Measurements from ENCODE around the gene PCSK5. TPM values are rescaled to one million over a fixed set of nuclear protein-coding genes. Genes with fewer than 3 reads are reported as not detected.
"Not testable (repeated sequence)": the region's sequence is repeated elsewhere in the genome, so short reads cannot be mapped to it uniquely, and the experiment has no call there.

The PCSK5 gene
- polyA plus RNA-seq, 3 donors from 2014 or later = 5.7 to 17.2 (median 7.3) TPM

GRCh38 chr9:76067696-76068095 is 177.2 kb downstream of the PCSK5 start:
- Mint-ChIP-seq H3K9me3 (peaks cover 0 to 2% (median 0%) of the 10 kb centered on the region in 6 donors), H3K4me1 (no peaks in the 10 kb centered on the region), H3K4me3 (no peak overlapping the region), H3K36me3 (peaks cover 0 to 3% (median 3%) of the 10 kb centered on the region in 3 donors), H3K27me3 (ENCODE audit: low read depth in 3 of 3) (peaks cover 0 to 6% (median 0%) of the 10 kb centered on the region in 3 donors), H3K27ac (no peak overlapping the region)
- DNase-seq = no peak

GRCh38 chr9:76077537-76077936 is 187.1 kb downstream of the PCSK5 start:
- DNase-seq = no peak
- Mint-ChIP-seq H3K9me3 (peaks cover 0 to 9% (median 3%) of the 10 kb centered on the region in 6 donors), H3K4me1 (no peaks in the 10 kb centered on the region), H3K4me3 (no peak overlapping the region), H3K27me3 (ENCODE audit: low read depth in 3 of 3) (peaks cover 0 to 2% (median 0%) of the 10 kb centered on the region in 3 donors), H3K27ac (no peak overlapping the region), H3K36me3 (peaks cover 3 to 24% (median 4%) of the 10 kb centered on the region in 3 donors)

DNA sequence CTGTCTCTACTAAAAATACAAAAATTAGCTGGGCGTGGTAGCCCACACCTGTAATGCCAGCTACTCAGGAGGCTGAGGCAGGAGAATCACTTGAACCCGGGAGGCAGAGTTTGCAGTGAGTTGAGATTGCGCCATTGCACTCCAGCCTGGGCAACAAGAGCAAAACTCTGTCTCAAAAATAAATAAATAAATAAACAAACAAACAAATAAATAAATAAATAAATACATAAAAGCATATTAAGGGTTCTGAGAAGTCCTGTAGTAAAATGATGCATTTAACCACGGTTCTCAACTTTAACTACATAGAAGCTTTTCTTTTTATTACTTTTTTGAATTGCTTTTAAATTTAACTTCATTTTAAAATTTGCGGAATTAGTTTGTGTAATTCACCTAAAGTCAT is 190.8 kb downstream of the PCSK5 start:
- DNase-seq; H3K4me3 Mint-ChIP-seq; H3K9me3 Mint-ChIP-seq; H3K4me1 Mint-ChIP-seq; H3K27me3 Mint-ChIP-seq (ENCODE audit: low read depth in 3 of 3); H3K27ac Mint-ChIP-seq: not testable (repeated sequence)
- H3K36me3 Mint-ChIP-seq = peaks cover 0 to 13% (median 4%) of the 10 kb centered on the region in 3 donors

DNA sequence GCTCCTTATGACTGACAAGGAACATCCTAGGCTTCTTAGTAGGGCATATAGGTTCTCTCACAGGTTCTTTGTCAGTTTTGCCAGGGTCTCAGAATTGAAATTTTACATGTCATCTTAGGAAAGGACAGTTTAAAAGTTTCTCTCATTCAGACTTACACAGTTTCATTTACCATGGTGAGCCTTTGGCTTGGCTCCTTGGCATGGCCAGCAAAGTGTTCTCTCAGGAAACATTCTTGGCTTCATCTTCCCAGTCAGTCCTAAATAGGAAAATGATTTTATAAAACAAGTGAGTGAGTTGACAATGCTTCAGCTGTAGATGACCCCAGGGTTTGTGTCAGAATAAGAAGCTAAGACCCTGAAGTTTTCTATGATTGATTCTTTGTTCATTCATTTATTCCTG is 191.6 kb downstream of the PCSK5 start:
- no peak for DNase-seq
- Mint-ChIP-seq H3K4me3 (no peak overlapping the region), H3K27me3 (ENCODE audit: low read depth in 3 of 3) (no peaks in the 10 kb centered on the region), H3K9me3 (peaks cover 0 to 9% (median 3%) of the 10 kb centered on the region in 6 donors), H3K27ac (no peak overlapping the region), H3K36me3 (peaks cover 0 to 13% (median 4%) of the 10 kb centered on the region in 3 donors), H3K4me1 (no peaks in the 10 kb centered on the region)

DNA sequence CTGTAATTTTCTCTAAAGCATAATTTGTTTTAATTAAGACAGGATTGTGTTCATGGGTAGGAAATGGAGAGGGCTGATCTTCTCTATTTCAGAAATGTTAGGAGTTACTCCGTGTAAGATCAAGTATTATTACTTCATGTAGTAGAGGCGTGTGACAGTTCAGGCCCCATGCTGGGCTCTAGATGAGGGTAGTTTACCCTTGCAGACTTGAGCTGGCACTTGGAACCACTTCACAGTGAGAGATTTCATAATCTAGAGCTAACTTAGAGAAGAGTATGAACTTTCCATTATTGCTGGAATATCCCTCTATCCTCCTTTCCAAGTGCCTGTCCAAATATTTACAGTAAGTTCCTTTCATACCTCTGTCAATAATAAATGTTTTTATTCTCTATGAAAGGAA is 195.1 kb downstream of the PCSK5 start:
- Mint-ChIP-seq H3K36me3 (peaks cover 0 to 4% (median 3%) of the 10 kb centered on the region in 3 donors), H3K4me1 (no peaks in the 10 kb centered on the region)
- DNase-seq = no peak

GRCh38 chr9:76086539-76086938 is 196.1 kb downstream of the PCSK5 start:
- no peak for DNase-seq
- Mint-ChIP-seq H3K4me1 (no peaks in the 10 kb centered on the region), H3K27ac (no peak overlapping the region), H3K9me3 (no peaks in the 10 kb centered on the region), H3K4me3 (no peak overlapping the region), H3K27me3 (ENCODE audit: low read depth in 3 of 3) (peaks cover 0 to 2% (median 0%) of the 10 kb centered on the region in 3 donors), H3K36me3 (peaks cover 0 to 3% (median 3%) of the 10 kb centered on the region in 3 donors)

More for the DNA sequence above, 195.1 kb downstream of the PCSK5 start:
- Mint-ChIP-seq H3K4me3 (no peak overlapping the region), H3K27ac (no peak overlapping the region), H3K9me3 (no peaks in the 10 kb centered on the region), H3K27me3 (ENCODE audit: low read depth in 3 of 3) (no peaks in the 10 kb centered on the region)

- no peaks in the 10 kb centered on the region for H3K36me3 Mint-ChIP-seq
- no peaks in the 10 kb centered on the region for H3K4me1 Mint-ChIP-seq
- no peaks in the 10 kb centered on the region for H3K9me3 Mint-ChIP-seq
- no peak overlapping the region for H3K27ac Mint-ChIP-seq
- no peak overlapping the region for H3K4me3 Mint-ChIP-seq
- DNase-seq = no peak
- peaks cover 0 to 2% (median 0%) of the 10 kb centered on the region in 3 donors for H3K27me3 Mint-ChIP-seq (ENCODE audit: low read depth in 3 of 3)
Measured at GRCh38 chr9:76087976-76088375, 197.5 kb downstream of the PCSK5 start.

GRCh38 chr9:76090330-76090729 is 199.9 kb downstream of the PCSK5 start:
- peaks cover 0 to 2% (median 0%) of the 10 kb centered on the region in 3 donors for H3K27me3 Mint-ChIP-seq (ENCODE audit: low read depth in 3 of 3)
- no peak overlapping the region for H3K27ac Mint-ChIP-seq
- H3K4me1 Mint-ChIP-seq = no peaks in the 10 kb centered on the region
- no peak overlapping the region for H3K4me3 Mint-ChIP-seq
- H3K36me3 Mint-ChIP-seq = no peaks in the 10 kb centered on the region
- no peak for DNase-seq
- no peaks in the 10 kb centered on the region for H3K9me3 Mint-ChIP-seq

DNA sequence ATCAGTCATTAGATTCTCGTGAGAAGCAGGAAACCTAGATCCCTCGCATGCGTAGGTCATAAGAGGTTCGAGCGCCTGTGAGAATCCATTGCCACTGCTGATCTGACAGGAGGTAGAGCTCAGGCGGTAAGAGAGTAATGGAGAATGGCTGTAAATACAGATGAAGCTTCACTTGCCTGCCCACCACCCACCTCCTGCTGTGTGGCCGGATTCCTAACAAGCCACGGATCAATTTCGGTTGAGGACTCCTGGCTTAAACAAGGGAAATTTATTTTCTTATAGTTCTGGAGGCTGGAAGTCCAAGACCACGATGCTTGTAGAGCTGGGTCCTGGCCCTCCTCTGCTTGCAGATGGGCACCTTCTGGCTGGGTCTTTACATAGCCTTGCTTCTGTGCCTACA is 200.4 kb downstream of the PCSK5 start:
- no peaks in the 10 kb centered on the region for H3K9me3 Mint-ChIP-seq
- H3K4me1 Mint-ChIP-seq = no peaks in the 10 kb centered on the region
- H3K36me3 Mint-ChIP-seq = peaks cover 0 to 3% (median 3%) of the 10 kb centered on the region in 3 donors
- H3K27me3 Mint-ChIP-seq (ENCODE audit: low read depth in 3 of 3) = peaks cover 0 to 2% (median 0%) of the 10 kb centered on the region in 3 donors
- H3K4me3 Mint-ChIP-seq = no peak overlapping the region
- no peak overlapping the region for H3K27ac Mint-ChIP-seq
- no peak for DNase-seq

GRCh38 chr9:76092572-76092971 is 202.1 kb downstream of the PCSK5 start:
- Mint-ChIP-seq H3K4me3 (no peak overlapping the region), H3K27me3 (ENCODE audit: low read depth in 3 of 3) (peaks cover 0 to 2% (median 0%) of the 10 kb centered on the region in 3 donors), H3K4me1 (no peaks in the 10 kb centered on the region), H3K27ac (no peak overlapping the region), H3K9me3 (no peaks in the 10 kb centered on the region), H3K36me3 (peaks cover 0 to 6% (median 4%) of the 10 kb centered on the region in 3 donors)
- DNase-seq = no peak

GRCh38 chr9:76095585-76095984 is 205.1 kb downstream of the PCSK5 start:
- Mint-ChIP-seq H3K36me3 (peaks cover 12 to 15% (median 13%) of the 10 kb centered on the region in 3 donors), H3K27ac (no peak overlapping the region), H3K9me3 (no peaks in the 10 kb centered on the region), H3K4me1 (peaks cover 0 to 4% of the 10 kb centered on the region in 2 donors), H3K4me3 (no peak overlapping the region), H3K27me3 (ENCODE audit: low read depth in 3 of 3) (peaks cover 0 to 2% (median 0%) of the 10 kb centered on the region in 3 donors)
- no peak for DNase-seq

GRCh38 chr9:76099516-76099915 is 209.0 kb downstream of the PCSK5 start:
- DNase-seq = no peak
- Mint-ChIP-seq H3K27me3 (ENCODE audit: low read depth in 3 of 3) (peaks cover 0 to 3% (median 2%) of the 10 kb centered on the region in 3 donors), H3K27ac (no peak overlapping the region), H3K36me3 (peaks cover 15 to 25% (median 22%) of the 10 kb centered on the region in 3 donors), H3K9me3 (no peaks in the 10 kb centered on the region), H3K4me1 (peaks cover 0 to 23% of the 10 kb centered on the region in 2 donors), H3K4me3 (no peak overlapping the region)

- no peak for DNase-seq
- H3K4me1 Mint-ChIP-seq = peaks cover 0 to 28% of the 10 kb centered on the region in 2 donors
- peak overlapping the region in 1 of 6 donors; percentile 36 for H3K27ac Mint-ChIP-seq
- peaks cover 11 to 25% (median 18%) of the 10 kb centered on the region in 3 donors for H3K36me3 Mint-ChIP-seq
- peak overlapping the region in 3 of 5 donors; percentile 2 to 35 (median 28) for H3K4me3 Mint-ChIP-seq
- H3K9me3 Mint-ChIP-seq = no peaks in the 10 kb centered on the region
- peaks cover 0 to 3% (median 2%) of the 10 kb centered on the region in 3 donors for H3K27me3 Mint-ChIP-seq (ENCODE audit: low read depth in 3 of 3)
Measured at GRCh38 chr9:76101075-76101474, 210.6 kb downstream of the PCSK5 start.

GRCh38 chr9:76101491-76101890 is 211.0 kb downstream of the PCSK5 start:
- H3K4me3 Mint-ChIP-seq = no peak overlapping the region
- H3K36me3 Mint-ChIP-seq = peaks cover 10 to 25% (median 18%) of the 10 kb centered on the region in 3 donors

GRCh38 chr9:76101947-76102346 is 211.5 kb downstream of the PCSK5 start:
- H3K27me3 Mint-ChIP-seq (ENCODE audit: low read depth in 3 of 3) = peaks cover 0 to 3% (median 2%) of the 10 kb centered on the region in 3 donors
- H3K4me3 Mint-ChIP-seq = no peak overlapping the region
- H3K36me3 Mint-ChIP-seq = peaks cover 10 to 25% (median 18%) of the 10 kb centered on the region in 3 donors
- DNase-seq = no peak
- no peaks in the 10 kb centered on the region for H3K9me3 Mint-ChIP-seq
- H3K4me1 Mint-ChIP-seq = peaks cover 0 to 28% of the 10 kb centered on the region in 2 donors
- no peak overlapping the region for H3K27ac Mint-ChIP-seq

More at GRCh38 chr9:76101491-76101890, 211.0 kb downstream of the PCSK5 start:
- H3K4me1 Mint-ChIP-seq = peaks cover 0 to 28% of the 10 kb centered on the region in 2 donors
- no peak overlapping the region for H3K27ac Mint-ChIP-seq
- no peaks in the 10 kb centered on the region for H3K9me3 Mint-ChIP-seq
- DNase-seq = no peak
- peaks cover 0 to 3% (median 2%) of the 10 kb centered on the region in 3 donors for H3K27me3 Mint-ChIP-seq (ENCODE audit: low read depth in 3 of 3)

Measured in immature natural killer cell (primary cell).